Esophagus squamous epithelium (tissue), 4 donors: Measurements from ENCODE around the gene HHIPL1.

Experiments
- POLR2A ChIP-seq, 4 donors: fragments of 450-650 bp; IDR thresholded peaks; one replicate each; pipeline ENCODE4 v1.6.1; 2017; ENCODE audit warnings: antibody characterized with exemption in 4 of 4, mild to moderate bottlenecking in 4 of 4, moderate library complexity in 3 of 4
- TF ChIP-seq, protein P1 (sequence below), 6 experiments: fragments of 450-650 bp in 4 of 6; fragments of 200-600 bp in 2 of 6; sonication (generic) in 2 of 6; IDR thresholded peaks; one replicate each; pipeline ENCODE4 v1.5.1; 2016 to 2019; ENCODE audit warnings: antibody characterized with exemption in 6 of 6, mild to moderate bottlenecking in 4 of 6, moderate library complexity in 4 of 6

DNA sequence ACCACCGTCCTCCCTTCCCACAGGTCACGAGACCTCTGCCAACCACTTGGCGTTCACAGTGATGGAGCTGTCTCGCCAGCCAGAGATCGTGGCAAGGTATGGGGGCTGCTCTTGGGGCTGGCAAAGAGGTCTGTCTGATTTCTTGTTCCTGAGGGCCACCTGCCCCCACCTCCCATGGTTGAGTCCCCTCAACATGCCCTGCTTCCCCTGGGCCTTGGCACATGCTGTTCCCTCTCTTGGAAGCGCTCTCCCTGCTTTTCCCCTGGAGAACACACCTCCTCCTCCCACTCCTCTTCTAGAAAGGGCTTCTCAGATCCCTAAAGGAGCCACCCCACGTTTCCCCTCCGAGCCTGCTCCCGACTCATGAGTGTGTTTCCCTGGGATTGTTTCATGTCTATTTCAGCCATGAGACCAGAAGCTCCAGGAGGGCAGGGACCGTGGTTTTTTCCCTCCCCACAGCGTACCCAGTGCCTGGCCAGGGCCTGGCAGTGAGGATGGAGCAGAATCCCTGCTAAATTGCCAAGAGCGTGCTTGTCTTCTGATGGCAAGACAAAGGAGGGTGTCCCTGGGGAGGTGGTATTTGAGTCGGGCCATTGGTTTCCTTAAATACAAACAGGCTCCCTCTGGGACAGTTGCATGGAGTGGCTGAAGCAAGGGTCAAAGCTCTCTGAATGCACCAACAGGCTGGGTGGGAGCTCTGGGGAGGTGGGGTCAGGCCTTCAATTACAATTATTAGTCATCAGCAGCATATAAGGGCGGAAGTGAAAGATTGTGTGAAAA, 73.3 kb downstream of the HHIPL1 start:
- TF ChIP-seq POLR2A (IDR thresholded peaks at IDR 0.05): no peak
- TF ChIP-seq, protein P1, sequence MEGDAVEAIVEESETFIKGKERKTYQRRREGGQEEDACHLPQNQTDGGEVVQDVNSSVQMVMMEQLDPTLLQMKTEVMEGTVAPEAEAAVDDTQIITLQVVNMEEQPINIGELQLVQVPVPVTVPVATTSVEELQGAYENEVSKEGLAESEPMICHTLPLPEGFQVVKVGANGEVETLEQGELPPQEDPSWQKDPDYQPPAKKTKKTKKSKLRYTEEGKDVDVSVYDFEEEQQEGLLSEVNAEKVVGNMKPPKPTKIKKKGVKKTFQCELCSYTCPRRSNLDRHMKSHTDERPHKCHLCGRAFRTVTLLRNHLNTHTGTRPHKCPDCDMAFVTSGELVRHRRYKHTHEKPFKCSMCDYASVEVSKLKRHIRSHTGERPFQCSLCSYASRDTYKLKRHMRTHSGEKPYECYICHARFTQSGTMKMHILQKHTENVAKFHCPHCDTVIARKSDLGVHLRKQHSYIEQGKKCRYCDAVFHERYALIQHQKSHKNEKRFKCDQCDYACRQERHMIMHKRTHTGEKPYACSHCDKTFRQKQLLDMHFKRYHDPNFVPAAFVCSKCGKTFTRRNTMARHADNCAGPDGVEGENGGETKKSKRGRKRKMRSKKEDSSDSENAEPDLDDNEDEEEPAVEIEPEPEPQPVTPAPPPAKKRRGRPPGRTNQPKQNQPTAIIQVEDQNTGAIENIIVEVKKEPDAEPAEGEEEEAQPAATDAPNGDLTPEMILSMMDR (IDR thresholded peaks at IDR 0.05): no peak
